IPS-NIHi11 (cell line): Measurements from ENCODE around the gene CD7.
"Not testable (repeated sequence)": the region's sequence is repeated elsewhere in the genome, so short reads cannot be mapped to it uniquely, and the experiment has no call there.

Source experiments
- DNase-seq: peaks from one replicate; pipeline ENCODE4 v3.0.0; 2012; ENCODE audit warnings: mixed read lengths, low spot score

Gene CD7

DNA sequence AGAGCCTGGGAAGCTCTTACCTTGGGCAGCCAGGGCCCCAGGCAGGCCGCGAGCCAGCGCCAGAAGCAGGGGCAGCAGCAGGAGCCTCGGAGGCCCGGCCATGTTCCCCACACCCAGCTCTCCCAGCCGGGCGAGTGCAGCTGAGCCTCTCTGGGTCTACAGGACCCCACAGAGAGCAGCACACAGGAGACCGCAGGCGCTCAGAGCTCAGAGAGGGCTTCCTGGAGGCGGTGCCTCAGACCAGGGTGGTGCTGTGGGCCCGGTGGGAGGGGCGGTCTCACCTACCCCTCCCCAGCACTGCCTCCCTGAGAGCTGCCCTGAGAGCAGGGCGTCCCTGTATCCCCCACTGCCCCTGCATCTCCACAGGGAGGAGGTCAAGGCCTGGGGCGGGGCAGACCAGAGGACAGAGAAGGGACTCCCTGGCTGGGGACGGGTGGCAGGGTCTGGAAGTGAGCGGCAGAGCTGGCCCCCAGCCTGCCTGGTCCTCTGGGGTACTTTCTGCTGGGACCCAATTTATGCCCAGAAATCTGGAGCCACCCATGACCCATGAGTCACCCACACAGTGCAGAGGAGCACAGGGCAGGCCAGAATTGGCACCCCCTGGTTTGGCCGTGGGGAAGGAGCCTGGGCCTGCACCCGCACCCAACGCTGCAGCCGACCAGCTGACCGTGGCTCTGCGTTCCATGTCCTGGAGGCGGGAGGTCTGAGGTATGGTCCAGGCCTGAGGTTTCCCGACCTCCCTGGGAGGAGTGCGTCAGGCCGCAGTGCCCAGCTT is at the start of gene CD7:
TSS of gene CD7 (minus strand) at position 215 of the 775 bp plus-strand sequence. CDS start at position 102, 113 bp downstream.
- DNase-seq = no peak

DNA sequence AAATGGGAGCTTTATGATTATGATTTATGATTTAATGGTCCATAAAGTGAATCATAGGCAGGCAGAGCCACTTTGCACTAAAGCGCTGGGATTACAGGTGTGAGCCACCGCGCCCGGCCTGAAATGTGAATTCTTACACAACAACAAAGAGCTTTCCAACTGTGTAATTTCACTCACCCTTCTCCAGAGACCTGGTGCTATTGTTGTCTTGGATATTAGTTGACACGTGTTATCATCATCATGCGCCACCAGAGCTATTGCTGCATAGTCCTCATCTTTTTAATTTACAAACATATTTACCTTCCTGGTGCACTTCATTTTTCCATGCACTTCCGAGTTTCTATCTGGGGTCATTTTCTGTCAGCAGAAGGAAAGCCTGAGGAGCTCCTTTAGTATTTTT is 49.3 kb upstream of the CD7 start:
- no peak for DNase-seq

GRCh38 chr17:82365606-82366295 is 48.3 kb upstream of the CD7 start:
- DNase-seq = no peak

DNA sequence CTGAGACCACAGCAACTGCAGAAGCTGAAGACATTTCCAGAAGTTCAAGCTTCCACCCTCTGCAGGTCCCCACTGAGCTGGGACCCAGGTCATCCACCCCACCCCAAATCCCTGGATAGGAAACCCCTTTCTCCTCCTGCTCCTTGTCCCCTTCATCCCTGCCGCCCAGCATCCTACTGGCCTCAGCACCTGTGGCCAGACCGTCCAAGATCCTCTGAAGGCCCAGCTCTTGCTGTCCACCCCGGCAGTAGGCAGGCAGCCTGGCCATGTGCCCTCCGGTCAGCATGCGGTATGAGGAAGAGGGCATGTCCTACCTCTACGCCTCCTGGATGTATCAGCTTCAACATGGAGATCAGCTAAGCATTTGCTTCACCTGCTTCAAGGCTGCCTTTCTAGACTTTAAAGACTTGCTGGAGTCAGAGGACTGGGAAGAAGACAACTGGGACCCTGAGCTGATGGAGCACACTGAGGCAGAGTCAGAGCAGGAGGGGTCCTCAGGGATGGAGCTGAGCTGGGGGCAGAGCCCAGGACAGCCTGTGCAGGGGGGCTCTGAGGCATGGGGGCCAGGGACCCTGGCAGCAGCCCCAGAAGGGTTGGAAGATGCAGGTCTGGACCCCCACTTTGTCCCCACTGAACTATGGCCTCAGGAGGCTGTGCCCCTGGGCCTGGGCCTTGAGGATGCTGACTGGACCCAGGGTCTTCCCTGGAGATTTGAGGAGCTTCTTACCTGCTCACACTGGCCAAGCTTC is 44.7 kb upstream of the CD7 start:
- DNase-seq = no peak

- DNase-seq = not testable (repeated sequence)
Measured at GRCh38 chr17:82359451-82360074, 42.2 kb upstream of the CD7 start.

GRCh38 chr17:82358465-82359350 is 41.3 kb upstream of the CD7 start, which contains the start of gene TEX19:
Gene TEX19 (plus strand): TSS chr17:82359247. CDS start chr17:82362151, 2,904 bp downstream.
- DNase-seq = no peak

- no peak for DNase-seq
Measured at GRCh38 chr17:82357394-82357793, 40.0 kb upstream of the CD7 start.

- peak; percentile 72 for DNase-seq
Measured at GRCh38 chr17:82356845-82357355, 39.5 kb upstream of the CD7 start.

DNA sequence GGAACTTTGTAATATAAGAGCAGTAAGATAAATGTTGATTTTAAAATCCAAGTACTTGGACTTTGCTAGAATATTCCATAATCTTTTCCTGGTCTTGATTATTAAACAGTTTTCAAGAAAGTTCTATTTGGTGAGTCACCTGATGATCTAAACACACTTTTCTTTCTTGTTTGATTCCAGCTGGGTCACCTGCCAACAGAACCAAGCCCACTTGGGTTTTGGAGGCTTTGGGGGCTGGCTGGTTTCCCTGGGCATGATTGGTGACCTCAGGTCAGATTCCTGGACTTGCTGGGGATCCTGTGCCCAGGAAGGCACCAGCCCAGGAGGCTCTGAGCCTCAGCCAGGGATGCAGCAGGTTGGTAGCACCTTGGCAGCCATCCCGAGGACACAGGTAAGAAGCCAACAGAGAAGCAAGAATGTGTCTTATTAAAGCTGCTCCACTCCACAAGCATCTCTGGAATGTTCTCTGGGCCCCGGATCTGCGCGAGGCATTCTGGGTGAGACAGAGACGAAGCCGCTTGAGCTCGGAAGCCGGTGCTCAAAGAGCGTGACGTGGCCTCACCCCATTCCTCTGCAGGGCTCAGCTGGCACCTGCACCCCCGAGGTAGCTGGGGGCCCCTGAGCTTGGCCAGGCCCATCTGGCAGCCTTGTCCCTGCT is 38.5 kb upstream of the CD7 start:
- DNase-seq = no peak

- no peak for DNase-seq
Measured at GRCh38 chr17:82354804-82355308, 37.4 kb upstream of the CD7 start.

GRCh38 chr17:82353484-82353883 is 36.1 kb upstream of the CD7 start:
- no peak for DNase-seq

DNA sequence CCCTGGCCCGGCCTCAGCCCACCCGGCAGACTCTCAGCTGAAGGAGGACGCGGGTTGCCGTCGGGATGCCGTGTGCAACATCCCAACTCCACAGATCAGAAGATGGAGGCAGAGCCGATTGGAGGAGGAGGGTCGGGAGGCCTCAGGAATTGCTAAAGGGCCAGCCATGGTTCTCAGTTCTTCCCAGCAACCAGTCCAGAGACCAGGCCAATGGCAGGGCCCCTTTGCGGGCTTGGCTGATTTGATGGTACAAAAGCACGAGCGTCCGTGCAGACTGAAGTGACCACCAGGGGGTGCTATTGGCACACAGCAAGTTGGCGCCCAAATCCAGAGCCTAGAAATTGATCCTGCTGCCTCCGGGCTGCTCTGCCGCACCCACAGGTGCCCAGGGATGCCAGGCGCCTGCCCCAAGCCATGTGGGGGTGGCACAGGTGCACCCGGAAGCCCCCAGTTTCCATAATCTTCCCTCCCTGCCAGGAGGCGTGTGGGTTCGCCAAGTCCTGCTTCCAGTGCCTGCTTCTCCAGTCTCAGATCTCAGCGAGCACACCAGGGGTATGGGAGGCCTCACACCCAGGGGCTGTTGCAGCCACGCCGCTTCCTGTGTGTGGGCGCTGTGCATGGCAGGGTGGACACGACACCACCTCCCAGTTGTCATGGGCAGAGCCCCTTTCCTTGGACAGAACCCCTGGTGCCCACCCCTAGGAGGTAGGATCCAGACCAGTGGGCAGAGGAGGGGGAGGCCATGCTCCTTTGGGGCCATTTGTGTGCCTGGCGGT is 34.5 kb upstream of the CD7 start:
- peak; percentile 93 for DNase-seq

- DNase-seq = no peak
Measured at GRCh38 chr17:82351254-82351712, 33.9 kb upstream of the CD7 start.

- DNase-seq = no peak
Measured at GRCh38 chr17:82350182-82351030, 33.0 kb upstream of the CD7 start.

DNA sequence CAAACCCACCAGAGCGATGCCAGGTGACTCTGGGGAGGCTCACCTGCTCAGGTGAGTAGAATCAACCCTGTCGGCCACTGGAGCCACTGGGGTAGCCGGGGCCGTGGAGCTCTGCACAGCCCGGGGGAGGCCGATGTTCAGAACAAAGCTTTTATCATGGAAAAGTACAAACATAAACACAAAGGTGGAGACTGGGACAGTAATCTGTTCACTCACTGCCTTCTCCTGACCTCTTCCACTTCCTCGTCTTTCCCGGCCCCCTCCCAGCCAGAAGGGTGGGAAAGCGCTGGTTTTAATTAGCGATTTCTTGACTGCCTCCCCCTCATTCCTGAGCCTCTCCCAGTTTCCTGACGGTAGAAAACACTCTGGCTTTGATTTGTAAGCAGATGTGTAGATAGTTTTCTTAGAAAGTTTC is 31.9 kb upstream of the CD7 start:
- no peak for DNase-seq

- no peak for DNase-seq
Measured at GRCh38 chr17:82348866-82349265, 31.5 kb upstream of the CD7 start.

GRCh38 chr17:82348434-82348833 is 31.0 kb upstream of the CD7 start:
- no peak for DNase-seq

DNA sequence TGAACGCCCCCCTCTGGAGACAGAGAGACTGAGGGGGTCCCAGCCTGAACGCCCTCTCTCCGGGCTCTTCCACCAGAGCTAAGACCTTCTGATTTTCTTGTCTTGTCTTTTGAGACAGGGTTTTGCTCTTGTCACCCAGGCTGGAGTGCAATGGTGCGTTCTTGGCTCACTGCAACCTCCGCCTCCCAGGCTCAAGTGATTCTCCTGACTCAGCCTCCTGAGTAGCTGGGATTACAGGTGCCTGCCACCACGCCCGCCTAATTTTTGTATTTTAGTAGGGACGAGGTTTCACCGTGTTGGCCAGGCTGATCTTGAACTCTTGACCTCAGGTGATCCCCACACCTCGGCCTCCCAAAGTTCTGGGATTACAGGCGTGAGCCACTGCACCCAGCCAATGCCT is 30.6 kb upstream of the CD7 start:
- DNase-seq = not testable (repeated sequence)
